ENCODE results near the gene SNTG2. TPM values are rescaled to one million over a fixed set of nuclear protein-coding genes. Genes with fewer than 3 reads are reported as not detected.
A peak's percentile ranks its signal among the peaks of the same experiment; 100 is the strongest.

The SNTG2 gene
- 10 to 100 TPM in 3 of 4 donors, 1 to 10 TPM in 1; 9.0 to 44.6 (median 30.8) TPM for total RNA-seq

DNA sequence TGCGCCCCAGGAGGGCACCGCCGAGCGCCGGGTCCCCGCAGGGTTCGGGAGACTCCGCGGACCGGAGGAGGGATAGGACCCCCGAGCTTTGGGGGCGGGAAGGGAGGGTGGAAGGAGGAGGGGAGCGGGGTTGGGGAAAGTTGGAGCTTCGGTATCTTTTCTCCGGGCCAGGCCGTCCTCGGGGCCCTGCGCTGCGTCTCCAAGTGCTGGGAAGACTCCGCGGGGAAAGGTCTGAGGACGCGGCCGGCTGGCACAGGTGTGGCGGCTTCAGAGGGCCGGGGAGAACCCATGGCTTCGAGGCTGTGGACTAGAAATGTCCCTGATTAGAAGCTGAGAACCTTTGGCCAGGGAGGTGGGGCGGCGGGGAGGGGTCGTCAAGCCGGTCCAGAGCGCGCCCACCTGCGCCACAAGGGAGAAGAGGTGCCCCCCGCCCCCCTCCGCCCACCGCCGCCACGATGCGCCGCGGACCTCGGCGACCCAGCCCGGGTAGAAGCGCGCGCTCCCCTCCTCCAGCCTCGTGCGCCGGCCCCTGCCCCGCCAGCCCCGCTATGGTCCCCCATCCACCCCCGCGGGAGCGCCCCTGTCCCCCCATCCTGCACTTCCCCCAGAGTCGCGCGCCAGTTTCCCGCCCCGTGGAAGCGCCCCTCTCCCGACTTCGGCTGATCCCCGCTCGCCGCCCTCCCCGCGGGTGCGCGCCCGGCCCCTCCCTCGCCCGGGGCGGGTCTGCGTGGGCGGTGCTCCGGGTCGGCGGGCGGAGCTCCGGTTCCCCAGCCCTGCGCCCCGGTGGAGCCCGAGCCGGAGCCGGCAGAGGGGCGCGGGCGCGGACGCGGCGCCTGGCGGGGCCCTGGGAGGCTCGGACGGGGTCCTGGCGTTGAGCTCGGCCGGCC lies at the start of gene SNTG2:
TSS of gene SNTG2 (plus strand) at position 770 of the 887 bp plus-strand sequence. CDS start 148 bp downstream, outside the sequence.
- DNase-seq (ENCODE audit: low spot score in 2 of 2), result peak in 1 of 2 donors; percentile 11
- Histone ChIP-seq H3K4me1 (peaks cover 0 to 21% (median 4%) of the 10 kb centered on the region in 4 donors), H3K4me3 (peak within 1 kb of the TSS; percentile 29 to 66 (median 38)), H3K27me3 (peaks cover 0 to 61% of the 10 kb centered on the region in 2 donors), H3K9me3 (no peaks in the 10 kb centered on the region), H3K27ac (peak within 1 kb of the TSS in 2 of 4 donors; percentile 40 to 68), H3K36me3 (no peaks in the 10 kb centered on the region)
- TF ChIP-seq POLR2A (IDR thresholded peaks at IDR 0.05), result peak in 1 of 2 donors; percentile 64
- TF ChIP-seq, protein P1, sequence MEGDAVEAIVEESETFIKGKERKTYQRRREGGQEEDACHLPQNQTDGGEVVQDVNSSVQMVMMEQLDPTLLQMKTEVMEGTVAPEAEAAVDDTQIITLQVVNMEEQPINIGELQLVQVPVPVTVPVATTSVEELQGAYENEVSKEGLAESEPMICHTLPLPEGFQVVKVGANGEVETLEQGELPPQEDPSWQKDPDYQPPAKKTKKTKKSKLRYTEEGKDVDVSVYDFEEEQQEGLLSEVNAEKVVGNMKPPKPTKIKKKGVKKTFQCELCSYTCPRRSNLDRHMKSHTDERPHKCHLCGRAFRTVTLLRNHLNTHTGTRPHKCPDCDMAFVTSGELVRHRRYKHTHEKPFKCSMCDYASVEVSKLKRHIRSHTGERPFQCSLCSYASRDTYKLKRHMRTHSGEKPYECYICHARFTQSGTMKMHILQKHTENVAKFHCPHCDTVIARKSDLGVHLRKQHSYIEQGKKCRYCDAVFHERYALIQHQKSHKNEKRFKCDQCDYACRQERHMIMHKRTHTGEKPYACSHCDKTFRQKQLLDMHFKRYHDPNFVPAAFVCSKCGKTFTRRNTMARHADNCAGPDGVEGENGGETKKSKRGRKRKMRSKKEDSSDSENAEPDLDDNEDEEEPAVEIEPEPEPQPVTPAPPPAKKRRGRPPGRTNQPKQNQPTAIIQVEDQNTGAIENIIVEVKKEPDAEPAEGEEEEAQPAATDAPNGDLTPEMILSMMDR (IDR thresholded peaks at IDR 0.05), result no peak
- WGBS, 2 donors, result 1% methylated on average over 35 to 59 of the region's 100 CpGs

DNA sequence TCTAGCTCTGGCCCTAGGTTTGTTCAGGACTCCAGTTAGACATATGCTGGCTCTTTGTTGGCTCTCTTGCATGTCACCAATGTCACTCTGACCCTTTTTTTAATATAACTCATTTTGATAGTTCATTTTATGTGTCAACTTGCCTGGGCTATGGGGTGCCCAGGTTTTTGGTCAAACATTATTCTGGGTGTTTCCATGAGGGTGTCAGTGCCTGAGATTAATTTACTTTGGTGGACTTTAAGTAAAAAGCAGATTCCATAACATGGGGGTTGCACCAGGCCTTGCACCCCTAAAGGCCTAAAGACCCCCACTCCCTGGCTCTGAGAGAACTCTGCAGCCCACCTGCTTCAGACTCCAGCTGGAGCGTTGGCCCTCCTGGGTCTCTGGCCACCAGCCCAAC lies 48.1 kb upstream of the SNTG2 start:
- no peaks in the 10 kb centered on the region for H3K36me3 ChIP-seq
- DNase-seq (ENCODE audit: low spot score in 2 of 2), result no peak
- H3K27ac ChIP-seq, result no peak overlapping the region
- no peaks in the 10 kb centered on the region for H3K27me3 ChIP-seq
- peaks cover 0 to 7% (median 0%) of the 10 kb centered on the region in 4 donors for H3K9me3 ChIP-seq
- TF ChIP-seq, protein P1 (IDR thresholded peaks at IDR 0.05), result no peak
- no peak for TF ChIP-seq EP300 (IDR thresholded peaks at IDR 0.05)
- no peak for TF ChIP-seq POLR2A (IDR thresholded peaks at IDR 0.05)
- H3K4me1 ChIP-seq, result no peaks in the 10 kb centered on the region
- 57 to 76% methylated on average over 1 of the region's 1 CpG for WGBS, 2 donors
- H3K4me3 ChIP-seq, result no peak overlapping the region

DNA sequence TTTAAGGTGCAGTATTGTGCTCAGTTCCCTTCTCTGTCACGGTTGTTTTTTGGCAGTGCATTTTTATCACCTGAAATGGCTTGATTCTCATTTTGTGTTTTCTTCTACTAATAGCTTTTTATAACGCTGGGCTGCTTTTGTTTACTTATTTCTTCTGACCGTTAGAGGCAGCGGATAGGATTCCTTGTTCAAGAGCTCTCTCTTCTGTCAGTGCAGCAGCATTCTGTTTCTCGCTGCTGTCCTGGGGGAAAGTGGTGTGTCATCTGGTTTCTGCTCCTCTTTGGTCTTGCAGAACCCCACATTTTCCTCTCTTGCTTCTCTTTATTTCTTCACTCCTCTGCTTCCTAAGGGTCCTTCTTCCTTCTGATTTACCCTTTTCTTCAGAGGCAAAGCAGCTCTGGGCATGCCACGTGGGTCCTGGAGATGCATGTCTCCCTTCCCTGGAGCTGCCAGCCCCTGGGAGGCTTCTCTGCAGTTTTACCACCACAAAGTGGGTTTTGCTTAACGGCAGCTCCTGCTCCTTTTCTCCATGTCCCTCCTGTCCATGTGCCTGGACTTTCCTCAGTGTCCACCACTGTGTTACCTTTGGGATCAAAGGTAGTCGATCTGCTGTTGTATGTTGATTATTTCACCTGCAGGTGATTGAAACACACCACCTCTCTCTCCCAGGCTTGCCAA lies 47.3 kb upstream of the SNTG2 start:
- H3K36me3 ChIP-seq, result no peaks in the 10 kb centered on the region
- DNase-seq (ENCODE audit: low spot score in 2 of 2), result no peak
- peaks cover 0 to 7% (median 0%) of the 10 kb centered on the region in 4 donors for H3K9me3 ChIP-seq
- no peaks in the 10 kb centered on the region for H3K27me3 ChIP-seq
- H3K27ac ChIP-seq, result no peak overlapping the region
- no peak for TF ChIP-seq POLR2A (IDR thresholded peaks at IDR 0.05)
- TF ChIP-seq EP300 (IDR thresholded peaks at IDR 0.05), result no peak
- TF ChIP-seq, protein P1 (IDR thresholded peaks at IDR 0.05), result no peak
- 30 to 31% methylated on average over 8 of the region's 8 CpGs for WGBS, 2 donors
- no peaks in the 10 kb centered on the region for H3K4me1 ChIP-seq
- H3K4me3 ChIP-seq, result no peak overlapping the region

DNA sequence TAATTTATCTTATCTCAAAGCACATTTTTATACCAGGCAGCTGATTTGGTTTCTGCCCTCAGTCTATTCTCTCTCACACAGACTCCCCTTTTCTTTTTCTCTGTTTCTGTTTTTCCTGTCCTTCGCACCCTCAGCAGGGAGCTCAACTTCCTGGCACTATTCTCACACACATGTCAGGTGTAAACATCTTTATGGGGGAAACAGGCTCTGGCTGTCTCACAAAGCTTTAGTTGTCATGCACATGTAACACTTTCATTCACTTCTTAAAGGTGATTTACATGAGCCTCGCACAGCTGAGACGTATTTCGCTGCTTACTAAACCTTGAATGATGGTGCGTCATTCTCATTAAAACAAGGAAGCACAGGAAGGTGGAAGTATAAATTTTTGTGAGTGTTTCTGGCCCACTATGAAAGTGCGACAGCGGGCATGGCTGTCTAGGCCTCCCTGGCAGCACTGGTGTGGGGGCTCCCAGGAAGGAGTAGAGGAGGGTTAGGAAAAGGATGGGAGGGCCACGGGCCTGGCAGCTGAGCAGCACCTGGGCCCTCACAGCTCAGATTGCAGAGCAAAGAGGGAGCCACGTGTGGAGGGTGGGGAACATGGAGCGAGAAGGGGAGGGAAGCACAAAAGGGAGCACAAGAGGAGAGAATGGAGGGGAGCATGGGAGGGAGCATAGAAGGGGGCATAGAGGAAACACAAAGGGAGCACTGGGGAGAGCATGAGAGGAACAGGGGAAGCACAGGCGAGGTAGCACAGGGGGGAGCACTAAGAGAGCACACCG lies 46.2 kb upstream of the SNTG2 start:
- H3K27ac ChIP-seq, result no peak overlapping the region
- H3K4me1 ChIP-seq, result no peaks in the 10 kb centered on the region
- DNase-seq (ENCODE audit: low spot score in 2 of 2), result no peak
- H3K36me3 ChIP-seq, result no peaks in the 10 kb centered on the region
- no peaks in the 10 kb centered on the region for H3K27me3 ChIP-seq
- 66 to 68% methylated on average over 12 of the region's 12 CpGs for WGBS, 2 donors
- TF ChIP-seq, protein P1 (IDR thresholded peaks at IDR 0.05), result no peak
- TF ChIP-seq POLR2A (IDR thresholded peaks at IDR 0.05) (no peak), EP300 (IDR thresholded peaks at IDR 0.05) (no peak)
- no peak overlapping the region for H3K4me3 ChIP-seq
- peaks cover 0 to 7% (median 0%) of the 10 kb centered on the region in 4 donors for H3K9me3 ChIP-seq

Measured in tibial nerve (tissue), 4 donors.